ENCODE measurements around the gene UNC13C.

DNA sequence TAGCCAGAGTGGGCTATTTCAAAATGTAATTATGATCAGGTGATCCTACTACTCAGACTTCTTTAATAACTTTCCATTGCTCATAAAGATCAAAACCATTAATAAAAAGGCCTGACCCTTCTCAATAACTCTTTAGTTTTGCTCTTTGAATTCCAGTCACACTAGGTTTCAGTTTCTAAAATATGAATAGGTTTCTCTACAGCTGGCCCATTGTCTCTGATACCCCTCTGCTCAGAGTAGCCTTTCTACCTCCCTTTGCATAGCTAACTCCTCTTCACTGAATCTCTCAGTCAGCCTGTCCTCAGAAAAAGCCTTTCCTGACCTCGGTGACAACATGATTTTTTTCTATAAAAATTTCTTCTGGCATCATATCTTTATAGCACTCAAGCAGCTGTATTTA lies 209.1 kb downstream of the UNC13C start:
- no peak for TF ChIP-seq RAD21 (IDR thresholded peaks at IDR 0.05; ENCODE audit: low read depth)
- no peak for TF ChIP-seq CREB1 (IDR thresholded peaks at IDR 0.05; ENCODE audit: low read depth)
- TF ChIP-seq EP300 (IDR thresholded peaks at IDR 0.05; ENCODE audit: borderline replicate concordance) = no peak
- TF ChIP-seq, protein P1, sequence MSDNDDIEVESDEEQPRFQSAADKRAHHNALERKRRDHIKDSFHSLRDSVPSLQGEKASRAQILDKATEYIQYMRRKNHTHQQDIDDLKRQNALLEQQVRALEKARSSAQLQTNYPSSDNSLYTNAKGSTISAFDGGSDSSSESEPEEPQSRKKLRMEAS (IDR thresholded peaks at IDR 0.05) = no peak
- TF ChIP-seq TCF12 (IDR thresholded peaks at IDR 0.05; ENCODE audit: low read depth) = no peak
- no peak for TF ChIP-seq TAF1 (IDR thresholded peaks at IDR 0.05; ENCODE audit: low read depth)
- TF ChIP-seq CEBPB (IDR thresholded peaks at IDR 0.05) = no peak
- no peak for TF ChIP-seq YY1 (IDR thresholded peaks at IDR 0.05; ENCODE audit: low read depth)
- TF ChIP-seq, protein P2, sequence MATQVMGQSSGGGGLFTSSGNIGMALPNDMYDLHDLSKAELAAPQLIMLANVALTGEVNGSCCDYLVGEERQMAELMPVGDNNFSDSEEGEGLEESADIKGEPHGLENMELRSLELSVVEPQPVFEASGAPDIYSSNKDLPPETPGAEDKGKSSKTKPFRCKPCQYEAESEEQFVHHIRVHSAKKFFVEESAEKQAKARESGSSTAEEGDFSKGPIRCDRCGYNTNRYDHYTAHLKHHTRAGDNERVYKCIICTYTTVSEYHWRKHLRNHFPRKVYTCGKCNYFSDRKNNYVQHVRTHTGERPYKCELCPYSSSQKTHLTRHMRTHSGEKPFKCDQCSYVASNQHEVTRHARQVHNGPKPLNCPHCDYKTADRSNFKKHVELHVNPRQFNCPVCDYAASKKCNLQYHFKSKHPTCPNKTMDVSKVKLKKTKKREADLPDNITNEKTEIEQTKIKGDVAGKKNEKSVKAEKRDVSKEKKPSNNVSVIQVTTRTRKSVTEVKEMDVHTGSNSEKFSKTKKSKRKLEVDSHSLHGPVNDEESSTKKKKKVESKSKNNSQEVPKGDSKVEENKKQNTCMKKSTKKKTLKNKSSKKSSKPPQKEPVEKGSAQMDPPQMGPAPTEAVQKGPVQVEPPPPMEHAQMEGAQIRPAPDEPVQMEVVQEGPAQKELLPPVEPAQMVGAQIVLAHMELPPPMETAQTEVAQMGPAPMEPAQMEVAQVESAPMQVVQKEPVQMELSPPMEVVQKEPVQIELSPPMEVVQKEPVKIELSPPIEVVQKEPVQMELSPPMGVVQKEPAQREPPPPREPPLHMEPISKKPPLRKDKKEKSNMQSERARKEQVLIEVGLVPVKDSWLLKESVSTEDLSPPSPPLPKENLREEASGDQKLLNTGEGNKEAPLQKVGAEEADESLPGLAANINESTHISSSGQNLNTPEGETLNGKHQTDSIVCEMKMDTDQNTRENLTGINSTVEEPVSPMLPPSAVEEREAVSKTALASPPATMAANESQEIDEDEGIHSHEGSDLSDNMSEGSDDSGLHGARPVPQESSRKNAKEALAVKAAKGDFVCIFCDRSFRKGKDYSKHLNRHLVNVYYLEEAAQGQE (IDR thresholded peaks at IDR 0.05; ENCODE audit: low read depth) = no peak
- no peak for TF ChIP-seq FOXM1 (IDR thresholded peaks at IDR 0.05; ENCODE audit: borderline replicate concordance, low read depth)

Measured in Ishikawa (cell line).